Measurements from ENCODE around the gene MKNK2.

The MKNK2 gene

GRCh38 chr19:2057484-2058469 is 6.7 kb upstream of the MKNK2 start:
- DNase-seq = no peak

GRCh38 chr19:2056837-2057192 is 5.8 kb upstream of the MKNK2 start:
- no peak for DNase-seq

- peak in 1 of 5 donors; percentile 66 for DNase-seq
Measured at GRCh38 chr19:2055931-2056836, 5.1 kb upstream of the MKNK2 start.

GRCh38 chr19:2054763-2055162 is 3.7 kb upstream of the MKNK2 start:
- DNase-seq = no peak

- no peak for DNase-seq
Measured at GRCh38 chr19:2053601-2054389, 2.8 kb upstream of the MKNK2 start.

- DNase-seq = peak in 3 of 5 donors; percentile 45 to 56 (median 48)
Measured at GRCh38 chr19:2051773-2052704, 995 bp upstream of the MKNK2 start.

- peak in 1 of 5 donors; percentile 44 for DNase-seq
Measured at GRCh38 chr19:2050349-2050990, 574 bp downstream of the MKNK2 start.

GRCh38 chr19:2049741-2050348 is 1.2 kb downstream of the MKNK2 start:
- peak in 3 of 5 donors; percentile 49 to 77 (median 55) for DNase-seq

GRCh38 chr19:2048959-2049740 is 1.9 kb downstream of the MKNK2 start:
- no peak for DNase-seq

- no peak for DNase-seq
Measured at GRCh38 chr19:2048104-2048958, 2.7 kb downstream of the MKNK2 start.

- DNase-seq = no peak
Measured at GRCh38 chr19:2047449-2048103, 3.5 kb downstream of the MKNK2 start.

GRCh38 chr19:2047076-2047448 is 4.0 kb downstream of the MKNK2 start:
- DNase-seq = no peak

GRCh38 chr19:2046046-2046907 is 4.8 kb downstream of the MKNK2 start:
- DNase-seq = no peak

- no peak for DNase-seq
Measured at GRCh38 chr19:2045501-2046045, 5.5 kb downstream of the MKNK2 start.

GRCh38 chr19:2044709-2045500 is 6.1 kb downstream of the MKNK2 start:
- no peak for DNase-seq
